HepG2 (cell line): ENCODE measurements around the gene TRDMT1.
A peak's percentile ranks its signal among the peaks of the same experiment; 100 is the strongest.

Source experiments
- FOSL2 ChIP-seq: sonication (generic); formaldehyde crosslinking; IDR thresholded peaks from 2 replicates; pipeline ENCODE4 v1.4.0; 2020; ENCODE audit warnings: missing genetic modification reagents
- FOXM1 ChIP-seq: sonication (generic); formaldehyde crosslinking; IDR thresholded peaks from 2 replicates; pipeline ENCODE4 v1.5.0; 2020; ENCODE audit warnings: missing genetic modification reagents
- GLI4 ChIP-seq: sonication (generic); formaldehyde crosslinking; IDR thresholded peaks from 2 replicates; pipeline ENCODE4 v1.5.1; 2020; ENCODE audit warnings: missing genetic modification reagents, mild to moderate bottlenecking, moderate library complexity, borderline replicate concordance
- PHF8 ChIP-seq: sonication (generic); formaldehyde crosslinking; IDR thresholded peaks from 2 replicates; pipeline ENCODE4 v1.5.0; 2020; ENCODE audit warnings: missing genetic modification reagents
- POLR2A ChIP-seq, 2 experiments: IDR thresholded peaks; 2 replicates each; pipeline ENCODE4 v1.6.1; 2011; ENCODE audit warnings: low read depth in 2 of 2, low read length in 2 of 2, mild to moderate bottlenecking in 1 of 2, moderate library complexity in 1 of 2; ENCODE audit not compliant: insufficient read depth in 1 of 2
- RBM39 ChIP-seq: fragments of 200-400 bp; formaldehyde crosslinking; IDR thresholded peaks from one replicate; pipeline ENCODE4 v1.6.1; 2018; ENCODE audit warnings: antibody characterized with exemption, mild to moderate bottlenecking, low read depth, low read length; ENCODE audit not compliant: poor library complexity, severe bottlenecking
- ZNF331 ChIP-seq: sonication (generic); formaldehyde crosslinking; IDR thresholded peaks from 2 replicates; pipeline ENCODE4 v1.4.0; 2020; ENCODE audit warnings: missing genetic modification reagents
- ZNF570 ChIP-seq: sonication (generic); formaldehyde crosslinking; IDR thresholded peaks from 2 replicates; pipeline ENCODE4 v1.4.0; 2020; ENCODE audit warnings: mild to moderate bottlenecking, missing genetic modification reagents, borderline replicate concordance
- ZNF781 ChIP-seq: sonication (generic); formaldehyde crosslinking; IDR thresholded peaks from 2 replicates; pipeline ENCODE4 v1.5.1; 2020; ENCODE audit warnings: borderline replicate concordance, mild to moderate bottlenecking, missing genetic modification reagents; ENCODE audit errors: not compliant biosample characterization
- TF ChIP-seq, protein P1 (sequence below): sonication (generic); formaldehyde crosslinking; IDR thresholded peaks from 2 replicates; pipeline ENCODE4 v1.4.0; 2020; ENCODE audit warnings: missing genetic modification reagents
- TF ChIP-seq, protein P2 (sequence below): sonication (generic); formaldehyde crosslinking; IDR thresholded peaks from 2 replicates; pipeline ENCODE4 v1.5.0; 2020; ENCODE audit warnings: mild to moderate bottlenecking, missing genetic modification reagents, moderate library complexity
- TF ChIP-seq, protein P3 (sequence below): sonication (generic); formaldehyde crosslinking; IDR thresholded peaks from 2 replicates; pipeline ENCODE4 v1.4.0; 2020; ENCODE audit warnings: missing genetic modification reagents

DNA sequence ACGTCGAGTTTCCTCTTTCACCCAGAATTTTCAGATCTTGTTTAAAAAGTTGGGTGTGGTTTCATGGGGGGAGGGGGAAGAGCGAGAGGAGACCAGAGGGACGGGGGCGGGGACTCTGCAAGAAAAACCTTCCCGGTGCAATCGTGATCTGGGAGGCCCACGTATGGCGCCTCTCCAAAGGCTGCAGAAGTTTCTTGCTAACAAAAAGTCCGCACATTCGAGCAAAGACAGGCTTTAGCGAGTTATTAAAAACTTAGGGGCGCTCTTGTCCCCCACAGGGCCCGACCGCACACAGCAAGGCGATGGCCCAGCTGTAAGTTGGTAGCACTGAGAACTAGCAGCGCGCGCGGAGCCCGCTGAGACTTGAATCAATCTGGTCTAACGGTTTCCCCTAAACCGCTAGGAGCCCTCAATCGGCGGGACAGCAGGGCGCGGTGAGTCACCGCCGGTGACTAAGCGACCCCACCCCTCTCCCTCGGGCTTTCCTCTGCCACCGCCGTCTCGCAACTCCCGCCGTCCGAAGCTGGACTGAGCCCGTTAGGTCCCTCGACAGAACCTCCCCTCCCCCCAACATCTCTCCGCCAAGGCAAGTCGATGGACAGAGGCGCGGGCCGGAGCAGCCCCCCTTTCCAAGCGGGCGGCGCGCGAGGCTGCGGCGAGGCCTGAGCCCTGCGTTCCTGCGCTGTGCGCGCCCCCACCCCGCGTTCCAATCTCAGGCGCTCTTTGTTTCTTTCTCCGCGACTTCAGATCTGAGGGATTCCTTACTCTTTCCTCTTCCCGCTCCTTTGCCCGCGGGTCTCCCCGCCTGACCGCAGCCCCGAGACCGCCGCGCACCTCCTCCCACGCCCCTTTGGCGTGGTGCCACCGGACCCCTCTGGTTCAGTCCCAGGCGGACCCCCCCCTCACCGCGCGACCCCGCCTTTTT, 26.9 kb upstream of the TRDMT1 start, which contains the start of gene VIM:
- TF ChIP-seq ZNF570 (no peak), FOSL2 (CRISPR knock-in tag) (peak; percentile 75), ZNF331 (CRISPR knock-in tag) (no peak), FOXM1 (CRISPR knock-in tag) (no peak), ZNF781 (no peak), POLR2A (IDR thresholded peaks at IDR 0.05; ENCODE audit: insufficient read depth in 1 of 2, low read depth in 2 of 2, low read length in 2 of 2) (no peak), RBM39 (no peak), PHF8 (CRISPR knock-in tag) (no peak), GLI4 (CRISPR knock-in tag) (no peak)
- TF ChIP-seq, protein P1, sequence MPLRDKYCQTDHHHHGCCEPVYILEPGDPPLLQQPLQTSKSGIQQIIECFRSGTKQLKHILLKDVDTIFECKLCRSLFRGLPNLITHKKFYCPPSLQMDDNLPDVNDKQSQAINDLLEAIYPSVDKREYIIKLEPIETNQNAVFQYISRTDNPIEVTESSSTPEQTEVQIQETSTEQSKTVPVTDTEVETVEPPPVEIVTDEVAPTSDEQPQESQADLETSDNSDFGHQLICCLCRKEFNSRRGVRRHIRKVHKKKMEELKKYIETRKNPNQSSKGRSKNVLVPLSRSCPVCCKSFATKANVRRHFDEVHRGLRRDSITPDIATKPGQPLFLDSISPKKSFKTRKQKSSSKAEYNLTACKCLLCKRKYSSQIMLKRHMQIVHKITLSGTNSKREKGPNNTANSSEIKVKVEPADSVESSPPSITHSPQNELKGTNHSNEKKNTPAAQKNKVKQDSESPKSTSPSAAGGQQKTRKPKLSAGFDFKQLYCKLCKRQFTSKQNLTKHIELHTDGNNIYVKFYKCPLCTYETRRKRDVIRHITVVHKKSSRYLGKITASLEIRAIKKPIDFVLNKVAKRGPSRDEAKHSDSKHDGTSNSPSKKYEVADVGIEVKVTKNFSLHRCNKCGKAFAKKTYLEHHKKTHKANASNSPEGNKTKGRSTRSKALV (CRISPR knock-in tag) = no peak
- TF ChIP-seq, protein P2, sequence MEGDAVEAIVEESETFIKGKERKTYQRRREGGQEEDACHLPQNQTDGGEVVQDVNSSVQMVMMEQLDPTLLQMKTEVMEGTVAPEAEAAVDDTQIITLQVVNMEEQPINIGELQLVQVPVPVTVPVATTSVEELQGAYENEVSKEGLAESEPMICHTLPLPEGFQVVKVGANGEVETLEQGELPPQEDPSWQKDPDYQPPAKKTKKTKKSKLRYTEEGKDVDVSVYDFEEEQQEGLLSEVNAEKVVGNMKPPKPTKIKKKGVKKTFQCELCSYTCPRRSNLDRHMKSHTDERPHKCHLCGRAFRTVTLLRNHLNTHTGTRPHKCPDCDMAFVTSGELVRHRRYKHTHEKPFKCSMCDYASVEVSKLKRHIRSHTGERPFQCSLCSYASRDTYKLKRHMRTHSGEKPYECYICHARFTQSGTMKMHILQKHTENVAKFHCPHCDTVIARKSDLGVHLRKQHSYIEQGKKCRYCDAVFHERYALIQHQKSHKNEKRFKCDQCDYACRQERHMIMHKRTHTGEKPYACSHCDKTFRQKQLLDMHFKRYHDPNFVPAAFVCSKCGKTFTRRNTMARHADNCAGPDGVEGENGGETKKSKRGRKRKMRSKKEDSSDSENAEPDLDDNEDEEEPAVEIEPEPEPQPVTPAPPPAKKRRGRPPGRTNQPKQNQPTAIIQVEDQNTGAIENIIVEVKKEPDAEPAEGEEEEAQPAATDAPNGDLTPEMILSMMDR (CRISPR knock-in tag) = no peak
- TF ChIP-seq, protein P3, sequence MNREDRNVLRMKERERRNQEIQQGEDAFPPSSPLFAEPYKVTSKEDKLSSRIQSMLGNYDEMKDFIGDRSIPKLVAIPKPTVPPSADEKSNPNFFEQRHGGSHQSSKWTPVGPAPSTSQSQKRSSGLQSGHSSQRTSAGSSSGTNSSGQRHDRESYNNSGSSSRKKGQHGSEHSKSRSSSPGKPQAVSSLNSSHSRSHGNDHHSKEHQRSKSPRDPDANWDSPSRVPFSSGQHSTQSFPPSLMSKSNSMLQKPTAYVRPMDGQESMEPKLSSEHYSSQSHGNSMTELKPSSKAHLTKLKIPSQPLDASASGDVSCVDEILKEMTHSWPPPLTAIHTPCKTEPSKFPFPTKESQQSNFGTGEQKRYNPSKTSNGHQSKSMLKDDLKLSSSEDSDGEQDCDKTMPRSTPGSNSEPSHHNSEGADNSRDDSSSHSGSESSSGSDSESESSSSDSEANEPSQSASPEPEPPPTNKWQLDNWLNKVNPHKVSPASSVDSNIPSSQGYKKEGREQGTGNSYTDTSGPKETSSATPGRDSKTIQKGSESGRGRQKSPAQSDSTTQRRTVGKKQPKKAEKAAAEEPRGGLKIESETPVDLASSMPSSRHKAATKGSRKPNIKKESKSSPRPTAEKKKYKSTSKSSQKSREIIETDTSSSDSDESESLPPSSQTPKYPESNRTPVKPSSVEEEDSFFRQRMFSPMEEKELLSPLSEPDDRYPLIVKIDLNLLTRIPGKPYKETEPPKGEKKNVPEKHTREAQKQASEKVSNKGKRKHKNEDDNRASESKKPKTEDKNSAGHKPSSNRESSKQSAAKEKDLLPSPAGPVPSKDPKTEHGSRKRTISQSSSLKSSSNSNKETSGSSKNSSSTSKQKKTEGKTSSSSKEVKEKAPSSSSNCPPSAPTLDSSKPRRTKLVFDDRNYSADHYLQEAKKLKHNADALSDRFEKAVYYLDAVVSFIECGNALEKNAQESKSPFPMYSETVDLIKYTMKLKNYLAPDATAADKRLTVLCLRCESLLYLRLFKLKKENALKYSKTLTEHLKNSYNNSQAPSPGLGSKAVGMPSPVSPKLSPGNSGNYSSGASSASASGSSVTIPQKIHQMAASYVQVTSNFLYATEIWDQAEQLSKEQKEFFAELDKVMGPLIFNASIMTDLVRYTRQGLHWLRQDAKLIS = no peak
